LoVo (cell line): Measurements from ENCODE around the gene OR4K15.
"Not testable (repeated sequence)": the region's sequence is repeated elsewhere in the genome, so short reads cannot be mapped to it uniquely, and the experiment has no call there.

Experiments used
- DNase-seq: peaks from one replicate; pipeline ENCODE4 v3.0.0-alpha.2; 2016; ENCODE audit warnings: low spot score

OR4K15 gene

GRCh38 chr14:19975291-19975690 lies at the start of gene OR4K15:
Gene OR4K15 (plus strand): TSS chr14:19975591. CDS start chr14:19975591, 0 bp downstream.
- no peak for DNase-seq

DNA sequence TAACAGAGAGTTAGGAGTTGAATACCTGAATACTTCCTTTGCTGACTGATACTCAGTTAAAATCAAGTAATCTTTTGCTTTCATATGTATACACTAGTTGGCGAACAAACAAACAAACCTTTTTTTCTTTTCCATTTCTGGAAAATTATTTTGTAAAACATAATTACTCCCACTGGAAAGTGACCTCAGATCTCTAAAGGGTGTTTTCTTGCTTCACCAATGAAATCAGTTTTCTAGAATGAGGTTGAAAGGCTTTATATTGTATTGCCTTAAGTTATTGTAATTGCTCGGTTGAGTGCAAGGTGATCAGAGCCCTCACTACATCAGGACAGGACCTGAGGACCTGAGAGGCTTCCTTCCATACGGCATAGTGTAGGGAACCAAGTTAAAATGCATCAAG lies 44.8 kb upstream of the OR4K15 start, which contains the start of gene OR4K1:
TSS of gene OR4K1 (plus strand) at position 301 of the 400 bp plus-strand sequence. CDS start 4,750 bp downstream, outside the sequence.
- no peak for DNase-seq

GRCh38 chr14:19941668-19942067 lies 33.7 kb upstream of the OR4K15 start:
- DNase-seq: no peak

- DNase-seq: no peak
These were observed 27.8 kb upstream of the OR4K15 start for GRCh38 chr14:19947413-19948090.

DNA sequence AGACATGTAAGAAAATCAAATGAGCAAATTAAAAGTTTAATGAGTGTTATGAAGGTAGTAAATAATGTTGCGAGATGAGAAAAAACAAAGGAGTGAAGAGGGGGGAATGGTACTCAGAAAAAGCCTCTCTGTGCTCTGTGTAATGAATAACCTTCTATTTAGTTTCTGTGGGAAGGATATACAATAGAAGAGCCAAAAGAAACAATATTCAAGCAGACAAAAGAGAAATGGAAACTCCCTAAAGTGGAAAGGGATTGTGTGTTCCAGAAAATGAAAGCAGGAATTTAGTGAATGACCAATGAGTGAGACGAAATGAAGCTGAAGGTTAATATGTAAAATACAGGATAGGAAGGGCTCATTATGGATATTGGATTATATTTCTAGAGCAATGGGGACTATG lies 26.2 kb upstream of the OR4K15 start:
- no peak for DNase-seq

DNA sequence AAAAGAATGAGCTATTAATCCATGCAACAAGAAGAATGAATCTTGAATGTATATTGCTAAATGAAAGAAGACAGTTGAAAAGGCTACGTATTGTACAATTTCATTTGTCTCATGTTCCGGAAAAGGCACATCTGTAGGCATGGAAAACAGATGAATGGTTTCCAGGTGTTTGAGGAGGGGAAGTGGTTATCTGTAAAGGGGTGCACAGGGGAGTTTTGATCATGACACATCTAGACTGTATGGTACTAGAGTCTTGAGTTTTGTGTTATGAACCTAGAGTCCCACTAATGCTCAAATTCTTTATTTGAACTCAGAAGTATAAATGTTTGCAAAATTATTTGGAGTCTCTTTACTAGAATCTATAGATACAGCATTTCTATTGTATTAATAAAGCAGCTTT lies 5.7 kb upstream of the OR4K15 start:
- DNase-seq: not testable (repeated sequence)

GRCh38 chr14:19974844-19975243 lies 547 bp upstream of the OR4K15 start:
- no peak for DNase-seq

GRCh38 chr14:19993438-19993837 lies 18.0 kb downstream of the OR4K15 start:
- DNase-seq: no peak

DNA sequence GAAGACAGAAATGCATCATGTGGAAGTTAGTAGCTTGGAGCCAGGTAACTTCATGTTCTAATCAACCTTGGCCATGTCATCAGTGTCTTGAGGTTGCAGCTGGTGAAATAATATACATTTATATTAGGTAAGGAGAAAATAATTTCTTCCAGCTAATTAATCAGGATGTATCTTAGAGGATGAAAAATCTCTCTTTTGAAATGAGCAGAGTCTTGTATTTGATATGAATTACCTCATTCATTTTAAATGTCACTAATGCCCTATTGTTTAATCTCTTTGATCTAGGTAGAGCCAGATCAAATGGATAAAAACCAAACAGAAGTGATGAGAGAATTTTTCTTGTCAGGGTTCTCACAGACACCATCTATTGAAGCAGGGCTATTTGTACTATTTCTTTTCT lies 26.5 kb downstream of the OR4K15 start, which contains the start of gene OR4Q2:
TSS of gene OR4Q2 (plus strand) at position 301 of the 400 bp plus-strand sequence.
- no peak for DNase-seq

DNA sequence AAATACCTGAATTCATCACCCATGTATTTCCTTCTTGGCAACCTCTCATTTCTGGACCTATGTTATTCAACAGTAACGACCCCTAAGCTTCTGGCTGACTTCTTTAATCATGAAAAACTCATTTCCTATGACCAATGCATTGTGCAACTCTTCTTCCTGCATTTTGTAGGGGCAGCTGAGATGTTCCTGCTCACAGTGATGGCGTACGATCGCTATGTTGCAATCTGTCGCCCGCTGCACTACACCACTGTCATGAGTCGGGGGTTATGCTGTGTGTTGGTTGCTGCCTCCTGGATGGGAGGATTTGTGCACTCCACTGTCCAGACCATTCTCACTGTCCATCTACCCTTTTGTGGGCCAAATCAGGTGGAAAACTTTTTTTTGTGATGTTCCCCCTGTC lies 26.9 kb downstream of the OR4K15 start:
- no peak for DNase-seq

DNA sequence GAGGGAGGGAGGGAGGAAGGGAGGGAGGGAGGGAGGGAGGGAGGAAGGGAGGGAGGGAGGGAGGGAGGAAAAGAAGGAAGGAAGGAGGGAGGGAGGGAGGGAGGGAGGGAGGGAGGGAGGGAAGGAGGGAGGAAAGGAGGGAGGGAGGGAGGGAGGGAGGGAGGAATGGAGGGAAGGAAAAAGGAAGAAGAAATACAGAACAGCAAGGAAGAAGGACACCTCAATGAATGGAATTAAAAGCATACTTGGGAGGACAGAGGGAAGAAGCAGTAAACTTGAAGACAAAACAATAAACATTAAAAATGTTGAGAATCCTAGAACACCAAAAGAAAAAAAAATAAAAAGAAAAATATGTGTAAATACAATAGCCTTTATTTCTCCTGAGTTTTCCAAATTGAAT lies 32.8 kb downstream of the OR4K15 start:
- DNase-seq: no peak

- DNase-seq: no peak
These were observed 44.0 kb downstream of the OR4K15 start, which contains the start of gene OR4K14 for GRCh38 chr14:20019257-20019865. Gene OR4K14 (minus strand): TSS chr14:20019307. CDS start chr14:20015193, 4,114 bp downstream.
